ENCODE measurements around the gene SORCS2.

The SORCS2 gene

DNA sequence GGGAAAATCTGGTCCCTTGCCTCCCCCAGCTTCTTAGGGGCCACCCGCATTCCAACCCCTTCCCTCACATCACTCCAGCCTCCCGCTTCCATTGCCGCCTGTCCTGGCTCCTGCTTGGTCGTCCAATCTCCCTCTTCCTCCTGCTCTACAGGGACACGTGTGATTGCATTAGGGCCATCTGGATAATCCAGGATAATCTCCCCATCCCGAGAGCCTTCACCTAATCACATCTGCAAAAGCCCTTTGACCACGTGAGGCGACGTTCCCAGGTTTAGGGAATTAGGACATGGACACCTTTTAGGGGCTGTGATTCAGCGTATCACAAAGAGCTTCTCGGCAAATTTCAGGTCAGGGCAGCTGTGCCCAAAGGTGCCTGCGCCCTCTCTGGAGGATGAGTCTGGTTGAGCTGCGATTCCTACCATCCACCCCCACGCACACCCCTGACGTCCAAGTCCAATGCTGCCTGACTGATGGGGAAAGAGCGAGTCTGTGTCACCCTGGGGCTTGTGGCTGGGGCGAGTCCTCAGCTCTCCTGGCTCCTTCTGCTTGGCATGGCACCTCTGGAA, 137.8 kb downstream of the SORCS2 start:
- no peak for DNase-seq

- no peak for DNase-seq
These were observed 138.7 kb downstream of the SORCS2 start for GRCh38 chr4:7330811-7331681.

DNA sequence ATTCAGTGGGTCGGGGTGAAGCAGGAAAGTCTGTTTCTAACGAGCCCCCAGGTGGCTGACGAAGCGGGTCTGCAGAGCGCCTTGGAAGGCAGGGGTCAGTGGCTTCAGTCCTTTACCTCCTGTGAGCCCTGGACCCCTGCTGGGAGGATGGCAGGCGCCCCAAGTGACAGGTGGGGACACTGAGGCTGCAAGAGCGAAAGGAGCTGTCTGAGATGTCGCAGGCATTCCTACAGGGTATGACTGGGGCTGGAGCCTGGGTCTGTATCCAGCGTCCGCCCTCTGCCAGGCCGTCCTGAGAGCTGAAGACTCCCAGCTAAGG, 139.3 kb downstream of the SORCS2 start:
- DNase-seq = no peak

DNA sequence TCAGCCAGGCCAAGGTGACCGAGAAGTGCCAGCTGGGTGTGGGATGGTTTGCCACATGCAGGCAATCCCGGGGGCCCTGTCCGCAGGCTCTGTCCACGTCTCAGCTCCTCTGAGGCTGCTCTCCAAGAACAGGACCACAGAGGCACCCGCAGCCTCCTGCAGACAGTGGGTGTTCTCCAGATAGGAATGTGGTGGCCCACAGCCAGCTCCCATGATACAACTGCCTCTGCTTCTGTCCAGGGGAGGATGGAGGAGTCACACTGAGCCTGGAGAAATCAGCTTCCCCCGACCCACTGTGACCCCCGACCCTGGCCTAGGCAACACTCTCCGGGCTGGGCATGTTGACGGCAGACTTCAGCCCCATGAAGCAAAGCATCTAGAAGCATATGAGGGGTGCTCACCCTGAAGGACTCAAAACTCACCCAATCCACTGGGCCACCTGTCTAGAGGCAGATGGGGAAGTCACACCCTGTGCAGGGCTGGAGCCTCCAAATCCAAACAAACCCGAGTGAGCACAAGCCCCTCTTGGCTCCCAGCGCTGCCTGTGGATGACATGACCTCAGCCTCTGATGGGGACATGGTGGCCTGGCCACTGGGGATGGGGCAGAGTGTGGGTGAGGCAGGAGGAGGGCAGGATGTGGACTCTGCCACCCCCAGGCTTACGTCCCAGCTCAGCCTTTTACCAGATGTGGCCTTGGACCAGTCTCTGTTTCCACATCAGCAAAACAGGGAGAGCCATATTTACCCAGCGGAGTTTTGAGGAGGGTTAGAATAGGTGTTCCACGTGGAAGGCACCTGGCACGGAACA, 140.1 kb downstream of the SORCS2 start:
- no peak for DNase-seq

- no peak for DNase-seq
These were observed 140.9 kb downstream of the SORCS2 start for GRCh38 chr4:7333024-7333780.

DNA sequence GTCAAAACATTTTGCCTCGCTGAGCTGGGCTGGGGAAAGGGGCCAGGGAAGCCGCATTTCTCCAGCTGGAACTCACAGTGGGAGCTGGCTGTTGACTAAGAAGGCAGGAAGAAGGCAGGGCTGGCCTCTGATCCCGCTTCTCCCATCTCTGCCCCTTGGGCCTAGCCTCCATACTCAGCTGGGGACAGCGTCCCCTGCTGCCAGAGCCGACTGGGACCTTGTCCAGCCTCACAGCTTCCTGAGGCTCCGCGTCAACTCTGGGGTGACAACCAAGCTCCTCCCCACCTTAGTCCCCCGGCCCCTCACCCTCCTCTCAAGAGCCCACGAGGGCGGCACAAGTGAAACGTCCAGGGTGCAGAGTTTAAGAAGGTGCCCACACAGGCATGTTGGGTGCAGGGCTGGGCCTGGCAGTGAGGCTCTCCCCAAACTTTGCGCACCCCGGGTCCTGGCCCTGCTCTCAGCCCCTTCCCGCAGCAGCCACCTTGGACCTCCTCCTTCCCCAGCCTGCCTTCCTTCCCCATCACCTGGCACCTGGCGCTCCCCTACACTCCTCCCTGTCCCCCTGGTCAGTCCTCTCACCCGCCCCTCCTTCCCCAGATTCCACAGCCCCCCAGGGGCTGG, 141.6 kb downstream of the SORCS2 start:
- no peak for DNase-seq

DNA sequence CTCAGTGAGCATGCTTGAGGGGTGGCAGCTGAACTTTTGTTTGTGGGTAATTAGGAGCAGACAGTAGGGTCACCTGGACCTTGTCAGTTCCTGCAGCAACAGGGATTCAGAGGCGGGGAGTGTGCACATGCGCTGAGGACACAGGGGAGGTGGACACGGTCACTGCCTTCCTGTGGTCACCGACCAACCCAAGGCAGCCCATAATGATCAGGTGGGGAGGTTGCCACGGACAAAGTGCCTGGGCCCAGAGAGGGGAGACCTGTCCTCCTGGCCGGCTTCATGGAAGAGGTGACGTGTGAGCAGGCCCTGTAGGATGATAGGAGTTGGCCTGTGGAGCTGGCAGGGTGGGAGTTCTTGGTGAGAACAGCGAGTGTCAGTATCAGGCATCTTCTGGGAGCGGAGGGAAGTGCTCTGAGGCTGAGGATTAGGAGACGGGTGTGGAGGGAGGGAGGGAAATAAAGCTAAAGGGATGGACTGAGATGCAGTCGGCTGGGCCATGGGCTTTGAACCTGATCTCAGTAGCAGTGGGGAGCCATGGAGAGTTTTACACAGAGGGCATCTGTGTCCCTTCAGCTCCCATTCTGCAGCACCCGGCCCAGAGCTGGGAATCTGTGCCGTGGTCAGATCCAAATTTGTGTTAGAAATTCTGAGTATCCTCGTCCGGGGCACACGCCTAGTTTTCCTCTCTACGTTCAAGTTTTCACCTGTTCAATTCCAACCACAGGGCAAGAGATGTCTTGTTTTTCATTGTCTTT, 142.4 kb downstream of the SORCS2 start:
- DNase-seq = no peak

GRCh38 chr4:7335344-7336066, 143.2 kb downstream of the SORCS2 start:
- peak; percentile 45 for DNase-seq

DNA sequence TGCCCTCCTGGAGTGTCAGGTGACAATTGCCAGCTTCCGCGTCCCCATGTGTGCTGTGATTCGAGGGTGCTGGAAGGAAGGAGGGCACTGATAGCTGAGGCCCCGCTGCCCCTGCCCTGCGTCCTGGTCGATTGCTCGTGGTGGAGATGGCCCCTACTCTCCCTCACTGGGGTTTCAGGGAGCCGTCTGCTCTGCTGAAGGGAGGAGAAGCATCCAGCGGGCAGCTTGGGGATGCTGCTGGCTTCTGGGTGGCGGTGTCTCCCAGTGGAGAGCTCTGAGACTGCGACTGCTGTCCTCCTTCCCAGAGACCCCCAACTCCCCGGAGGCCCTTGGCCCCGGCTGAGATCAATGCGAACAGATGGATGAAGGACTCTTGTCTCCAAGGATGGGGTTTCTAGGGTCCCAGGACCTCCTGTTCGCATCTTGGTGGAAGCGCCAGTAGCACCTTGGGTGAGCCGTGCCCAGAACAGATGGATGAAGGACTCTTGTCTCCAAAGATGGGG, 143.8 kb downstream of the SORCS2 start:
- DNase-seq = no peak

DNA sequence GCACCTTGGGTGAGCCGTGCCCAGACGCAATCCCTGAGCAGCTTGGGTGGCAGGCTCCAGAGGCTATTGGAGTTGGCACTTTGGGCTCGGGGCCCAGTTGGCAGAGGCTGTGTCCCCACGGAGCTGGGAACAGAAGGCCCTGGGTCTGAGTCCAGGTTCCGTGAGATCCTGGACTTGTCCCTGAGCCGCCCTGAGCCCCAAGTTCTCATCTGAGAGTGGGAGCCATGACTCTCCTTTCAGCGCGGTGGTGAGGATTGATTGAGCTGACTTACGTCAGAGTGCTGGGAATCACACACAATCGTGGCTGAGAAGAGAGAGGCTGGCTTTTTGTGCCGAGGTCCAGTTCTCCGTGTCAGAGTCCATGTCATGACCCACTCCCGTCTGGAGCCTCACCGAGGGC, 144.4 kb downstream of the SORCS2 start:
- DNase-seq = no peak

DNA sequence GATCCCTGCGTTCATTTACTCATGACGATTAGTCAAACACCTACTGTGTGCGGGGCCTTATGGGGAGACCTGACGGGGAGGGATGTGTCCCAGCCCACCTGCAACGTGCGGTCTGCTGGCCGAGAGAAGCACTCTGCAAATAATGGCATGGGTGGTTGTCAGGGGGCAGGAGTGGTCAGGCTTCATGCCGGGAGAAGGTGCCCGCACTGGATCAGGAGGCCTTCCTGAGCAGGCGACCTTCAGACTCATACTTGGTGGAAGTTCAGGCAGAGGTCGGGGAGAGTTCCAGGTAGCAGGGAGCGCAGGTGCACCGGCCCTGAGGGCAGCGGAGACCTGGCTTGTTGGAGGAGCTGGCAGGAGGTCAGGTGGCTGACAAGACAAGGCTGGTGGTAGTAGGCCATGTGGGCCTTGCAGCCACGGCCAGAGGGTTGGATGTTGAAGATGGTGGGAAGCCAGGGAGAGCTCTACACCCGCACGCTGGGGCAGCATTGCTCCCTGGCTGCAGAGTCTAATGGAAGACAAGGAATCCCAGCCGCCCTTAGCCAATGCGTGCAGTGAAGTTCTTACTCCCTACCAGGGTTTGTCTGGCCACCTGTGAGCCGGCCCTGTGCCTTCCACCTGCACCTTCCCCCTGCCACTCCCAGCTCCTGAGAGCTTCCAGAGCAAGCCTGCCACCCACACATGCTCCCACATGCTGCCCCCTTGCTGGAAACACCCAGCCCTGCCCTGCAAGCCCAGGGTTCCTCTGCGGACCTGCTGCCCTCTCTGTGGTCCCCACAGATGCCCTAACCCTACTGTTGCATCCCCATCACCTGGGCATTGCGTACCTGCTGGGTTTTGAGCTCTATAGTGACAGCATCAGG, 145.1 kb downstream of the SORCS2 start:
- no peak for DNase-seq

DNA sequence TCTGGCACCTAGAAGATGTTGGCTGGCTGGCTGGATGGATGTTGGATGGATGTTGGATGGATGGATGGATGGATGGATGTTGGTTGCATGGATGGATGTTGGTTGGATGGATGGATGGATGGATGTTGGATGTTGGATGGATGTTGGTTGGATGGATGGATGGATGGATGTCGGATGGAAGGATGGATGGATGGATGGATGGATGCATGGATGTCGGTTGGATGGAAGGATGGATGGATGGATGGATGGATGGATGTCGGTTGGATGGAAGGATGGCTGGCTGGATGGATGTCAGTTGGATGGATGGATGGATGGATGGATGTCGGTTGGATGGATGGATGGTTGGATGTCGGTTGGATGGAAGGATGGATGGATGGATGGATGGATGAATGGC, 145.7 kb downstream of the SORCS2 start:
- DNase-seq = no peak

- DNase-seq = no peak
These were observed 146.7 kb downstream of the SORCS2 start for GRCh38 chr4:7338876-7339623.

DNA sequence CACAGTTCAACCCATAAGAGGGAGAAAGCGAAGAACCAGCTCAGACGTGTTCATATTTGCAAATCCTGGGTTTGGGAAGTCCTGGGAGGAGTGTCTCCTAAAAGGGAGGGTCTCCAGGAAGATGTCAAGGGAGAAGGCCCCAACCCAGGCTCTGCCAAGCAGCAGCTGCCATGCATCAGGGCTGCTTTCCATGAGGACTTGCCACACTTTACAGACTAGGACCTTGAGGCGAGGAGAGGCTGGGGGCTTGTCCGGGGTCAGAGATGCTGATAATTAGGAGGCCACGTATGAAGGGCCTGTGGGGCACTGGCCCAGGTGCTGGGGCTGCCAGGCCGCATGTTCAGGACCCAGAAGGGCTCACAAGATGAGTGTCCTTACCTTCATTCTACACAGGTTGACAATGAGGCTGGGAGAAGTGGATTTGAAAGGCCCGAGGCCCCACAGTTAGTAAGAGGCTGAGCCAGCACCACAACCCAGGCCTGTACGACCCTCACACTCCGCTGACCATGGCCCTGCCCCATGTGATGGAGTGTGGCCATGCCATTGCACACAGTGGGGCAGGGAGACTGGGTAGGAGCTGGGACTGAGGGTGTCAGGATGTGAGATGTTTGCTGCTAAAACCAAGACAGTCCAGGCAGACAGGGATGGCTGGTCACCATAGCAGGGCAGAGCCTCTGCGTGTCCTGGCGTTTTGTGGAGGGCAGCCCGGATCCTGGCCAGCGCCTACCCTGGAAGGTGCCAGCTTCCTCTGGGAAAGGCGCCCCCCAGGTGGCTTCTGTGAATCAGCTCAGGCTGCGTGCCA, 147.6 kb downstream of the SORCS2 start:
- no peak for DNase-seq

DNA sequence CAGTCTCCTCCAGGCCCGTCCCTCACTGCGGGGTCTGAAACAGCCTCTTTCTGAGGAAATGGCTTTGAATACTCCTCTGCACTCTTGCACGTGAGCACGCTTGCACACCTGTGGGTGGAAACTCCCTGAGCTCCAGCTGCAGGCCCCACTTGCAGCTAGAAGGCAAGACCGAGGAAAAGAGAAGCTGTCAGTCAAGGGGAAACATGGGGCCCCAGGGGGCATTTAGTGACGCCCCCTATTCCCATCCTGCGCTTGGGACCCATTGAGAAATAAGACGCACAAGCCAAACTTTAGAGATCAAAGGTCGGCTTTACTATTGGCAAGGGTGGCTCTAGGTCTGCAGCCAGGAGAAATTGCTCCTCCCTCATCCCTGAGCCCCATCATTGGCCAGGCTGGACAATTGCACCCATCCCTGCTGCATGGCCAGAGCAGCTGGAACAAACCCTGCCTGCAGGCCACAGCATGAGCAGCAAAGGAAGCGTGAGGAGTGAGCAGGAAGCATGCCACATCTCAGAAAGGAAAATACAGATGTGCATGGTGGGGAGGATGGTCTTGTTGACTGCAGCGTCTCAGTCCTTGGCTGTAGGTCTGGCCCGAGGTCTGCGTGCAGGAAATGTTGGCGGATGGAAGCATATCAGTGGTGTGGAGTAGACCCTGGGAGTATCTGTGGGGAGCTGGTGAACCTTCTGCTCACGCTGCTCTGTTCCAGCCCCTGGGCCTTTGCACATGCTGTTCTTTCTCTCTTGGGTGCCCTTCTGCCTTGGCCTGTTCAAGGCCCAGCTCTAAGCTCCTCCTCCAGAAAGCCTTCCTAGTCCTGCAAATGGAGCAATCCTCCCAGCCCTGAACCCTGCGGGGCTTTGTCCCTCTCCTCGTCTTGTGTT, 148.5 kb downstream of the SORCS2 start:
- no peak for DNase-seq

GRCh38 chr4:7341491-7342222, 149.3 kb downstream of the SORCS2 start:
- DNase-seq = no peak

Data from stimulated activated CD4-positive, alpha-beta T cell treated with anti-CD3 and anti-CD28 coated beads, Interleukin-4, amount 100 ng/mL, for 1 hour (primary cell).